Stimulated activated CD8-positive, alpha-beta memory T cell treated with anti-CD3 and anti-CD28 coated beads, Interleukin-4, amount 100 ng/mL, for 24 hours (primary cell): ENCODE data around the gene TAF11L5.
"Not testable (repeated sequence)": the region's sequence is repeated elsewhere in the genome, so short reads cannot be mapped to it uniquely, and the experiment has no call there.

ENCODE experiments used
- DNase-seq: peaks from one replicate; pipeline ENCODE4 v3.0.0-alpha.2; 2020; ENCODE audit warnings: low read depth

The TAF11L5 gene

GRCh38 chr5:17524935-17525334 is at the start of gene TAF11L5:
Gene TAF11L5 (plus strand): TSS chr5:17525235.
- DNase-seq: not testable (repeated sequence)

- DNase-seq: no peak
Observed at GRCh38 chr5:17477043-17477442, 48.0 kb upstream of the TAF11L5 start.

- DNase-seq: no peak
Observed at GRCh38 chr5:17477573-17478265, 47.3 kb upstream of the TAF11L5 start.

- no peak for DNase-seq
Observed at GRCh38 chr5:17481378-17481777, 43.7 kb upstream of the TAF11L5 start.

GRCh38 chr5:17482790-17483189 is 42.2 kb upstream of the TAF11L5 start:
- no peak for DNase-seq

- not testable (repeated sequence) for DNase-seq
Observed at GRCh38 chr5:17486464-17487173, 38.4 kb upstream of the TAF11L5 start.

GRCh38 chr5:17487174-17487512 is 37.9 kb upstream of the TAF11L5 start:
- no peak for DNase-seq

GRCh38 chr5:17491257-17491656 is 33.8 kb upstream of the TAF11L5 start:
- not testable (repeated sequence) for DNase-seq

GRCh38 chr5:17492770-17493169 is 32.3 kb upstream of the TAF11L5 start:
- no peak for DNase-seq

- no peak for DNase-seq
Observed at GRCh38 chr5:17497446-17497845, 27.6 kb upstream of the TAF11L5 start.

GRCh38 chr5:17497931-17498330 is 27.1 kb upstream of the TAF11L5 start, which contains the start of gene TAF11L2:
Gene TAF11L2 (plus strand): TSS chr5:17498231.
- not testable (repeated sequence) for DNase-seq

GRCh38 chr5:17511775-17512325 is 13.2 kb upstream of the TAF11L5 start:
- no peak for DNase-seq

GRCh38 chr5:17517526-17517925 is 7.5 kb upstream of the TAF11L5 start:
- not testable (repeated sequence) for DNase-seq

GRCh38 chr5:17518067-17518466 is 7.0 kb upstream of the TAF11L5 start, which contains the start of gene TAF11L3:
Gene TAF11L3 (plus strand): TSS chr5:17518367.
- DNase-seq: not testable (repeated sequence)

- not testable (repeated sequence) for DNase-seq
Observed at GRCh38 chr5:17519508-17519907, 5.5 kb upstream of the TAF11L5 start.

- not testable (repeated sequence) for DNase-seq
Observed at GRCh38 chr5:17521501-17521900, 3.5 kb upstream of the TAF11L5 start, which contains the start of gene TAF11L4. Gene TAF11L4 (plus strand): TSS chr5:17521801.

- not testable (repeated sequence) for DNase-seq
Observed at GRCh38 chr5:17526504-17526903, 1.5 kb downstream of the TAF11L5 start.

- not testable (repeated sequence) for DNase-seq
Observed at GRCh38 chr5:17528369-17528768, 3.3 kb downstream of the TAF11L5 start, which contains the start of gene TAF11L6. Gene TAF11L6 (plus strand): TSS chr5:17528669.
